Measurements from ENCODE around the gene KLC1.

KLC1 gene

GRCh38 chr14:103743691-103744090 lies 114.7 kb downstream of the KLC1 start:
- TF ChIP-seq SIN3A (IDR thresholded peaks at IDR 0.05; ENCODE audit: borderline replicate concordance, insufficient read depth, low read length) = no peak
- TF ChIP-seq FOXP2 (optimal IDR thresholded peaks at IDR 0.05; ENCODE audit: borderline replicate concordance, extremely low read depth, extremely low read length, insufficient read depth) = no peak
- TF ChIP-seq POLR2AphosphoS5 (IDR thresholded peaks at IDR 0.05; ENCODE audit: low read depth, low read length) = no peak
- TF ChIP-seq, protein P1, sequence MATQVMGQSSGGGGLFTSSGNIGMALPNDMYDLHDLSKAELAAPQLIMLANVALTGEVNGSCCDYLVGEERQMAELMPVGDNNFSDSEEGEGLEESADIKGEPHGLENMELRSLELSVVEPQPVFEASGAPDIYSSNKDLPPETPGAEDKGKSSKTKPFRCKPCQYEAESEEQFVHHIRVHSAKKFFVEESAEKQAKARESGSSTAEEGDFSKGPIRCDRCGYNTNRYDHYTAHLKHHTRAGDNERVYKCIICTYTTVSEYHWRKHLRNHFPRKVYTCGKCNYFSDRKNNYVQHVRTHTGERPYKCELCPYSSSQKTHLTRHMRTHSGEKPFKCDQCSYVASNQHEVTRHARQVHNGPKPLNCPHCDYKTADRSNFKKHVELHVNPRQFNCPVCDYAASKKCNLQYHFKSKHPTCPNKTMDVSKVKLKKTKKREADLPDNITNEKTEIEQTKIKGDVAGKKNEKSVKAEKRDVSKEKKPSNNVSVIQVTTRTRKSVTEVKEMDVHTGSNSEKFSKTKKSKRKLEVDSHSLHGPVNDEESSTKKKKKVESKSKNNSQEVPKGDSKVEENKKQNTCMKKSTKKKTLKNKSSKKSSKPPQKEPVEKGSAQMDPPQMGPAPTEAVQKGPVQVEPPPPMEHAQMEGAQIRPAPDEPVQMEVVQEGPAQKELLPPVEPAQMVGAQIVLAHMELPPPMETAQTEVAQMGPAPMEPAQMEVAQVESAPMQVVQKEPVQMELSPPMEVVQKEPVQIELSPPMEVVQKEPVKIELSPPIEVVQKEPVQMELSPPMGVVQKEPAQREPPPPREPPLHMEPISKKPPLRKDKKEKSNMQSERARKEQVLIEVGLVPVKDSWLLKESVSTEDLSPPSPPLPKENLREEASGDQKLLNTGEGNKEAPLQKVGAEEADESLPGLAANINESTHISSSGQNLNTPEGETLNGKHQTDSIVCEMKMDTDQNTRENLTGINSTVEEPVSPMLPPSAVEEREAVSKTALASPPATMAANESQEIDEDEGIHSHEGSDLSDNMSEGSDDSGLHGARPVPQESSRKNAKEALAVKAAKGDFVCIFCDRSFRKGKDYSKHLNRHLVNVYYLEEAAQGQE (IDR thresholded peaks at IDR 0.05; ENCODE audit: insufficient read depth in 1 of 2, low read depth in 2 of 2, low read length in 2 of 2) = no peak
- TF ChIP-seq TAF1 (IDR thresholded peaks at IDR 0.05; ENCODE audit: borderline replicate concordance, insufficient read depth, low read length) = no peak

- TF ChIP-seq FOXP2 (optimal IDR thresholded peaks at IDR 0.05; ENCODE audit: borderline replicate concordance, extremely low read depth, extremely low read length, insufficient read depth) = no peak
- TF ChIP-seq TAF1 (IDR thresholded peaks at IDR 0.05; ENCODE audit: borderline replicate concordance, insufficient read depth, low read length) = no peak
Measured at GRCh38 chr14:103744621-103745395, 115.8 kb downstream of the KLC1 start.

DNA sequence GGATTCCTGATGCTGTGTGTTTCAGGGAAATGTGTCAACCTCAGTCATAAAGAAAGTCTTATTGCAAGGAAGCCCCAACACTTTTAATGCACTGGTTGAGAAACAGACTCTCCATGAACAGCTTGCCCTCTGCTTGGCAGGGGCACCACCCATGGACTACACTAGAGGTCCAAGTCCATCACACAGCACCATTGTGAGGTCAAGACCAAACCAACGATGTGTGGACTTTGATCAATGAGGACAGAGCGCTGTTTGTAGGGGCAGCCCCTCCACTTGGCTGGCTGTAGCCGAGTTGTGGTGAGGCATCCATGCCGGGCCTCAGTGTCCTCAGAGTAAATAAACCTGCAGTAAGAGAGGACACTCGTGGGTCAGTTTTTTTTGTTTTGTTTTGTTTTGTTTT lies 116.4 kb downstream of the KLC1 start:
- TF ChIP-seq FOXP2 (optimal IDR thresholded peaks at IDR 0.05; ENCODE audit: borderline replicate concordance, extremely low read depth, extremely low read length, insufficient read depth) (no peak), TAF1 (IDR thresholded peaks at IDR 0.05; ENCODE audit: borderline replicate concordance, insufficient read depth, low read length) (no peak), SIN3A (IDR thresholded peaks at IDR 0.05; ENCODE audit: borderline replicate concordance, insufficient read depth, low read length) (no peak), POLR2AphosphoS5 (IDR thresholded peaks at IDR 0.05; ENCODE audit: low read depth, low read length) (no peak)
- TF ChIP-seq, protein P1 (IDR thresholded peaks at IDR 0.05; ENCODE audit: insufficient read depth in 1 of 2, low read depth in 2 of 2, low read length in 2 of 2) = no peak

DNA sequence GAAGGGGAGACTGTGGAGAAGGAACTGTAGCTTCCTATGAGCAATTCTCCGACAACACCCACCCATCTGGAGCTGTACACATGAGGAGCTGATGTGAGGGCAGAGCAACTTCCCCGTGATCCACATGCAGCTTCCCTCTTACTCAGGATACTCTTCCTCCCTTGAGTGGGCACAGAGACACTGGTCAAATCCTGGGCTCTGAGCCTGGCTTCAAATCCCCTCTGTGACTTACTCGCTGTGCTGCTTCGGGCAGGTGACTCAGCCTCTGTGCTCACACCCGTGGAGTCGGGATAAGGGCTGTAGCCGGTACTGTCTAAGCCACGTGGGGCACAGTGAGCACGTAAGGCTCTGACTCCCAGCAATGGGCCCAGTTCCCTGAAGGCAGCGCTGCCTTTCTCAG lies 117.7 kb downstream of the KLC1 start:
- no peak for TF ChIP-seq POLR2AphosphoS5 (IDR thresholded peaks at IDR 0.05; ENCODE audit: low read depth, low read length)
- TF ChIP-seq SIN3A (IDR thresholded peaks at IDR 0.05; ENCODE audit: borderline replicate concordance, insufficient read depth, low read length) = no peak
- TF ChIP-seq FOXP2 (optimal IDR thresholded peaks at IDR 0.05; ENCODE audit: borderline replicate concordance, extremely low read depth, extremely low read length, insufficient read depth) = no peak

- no peak for TF ChIP-seq TAF1 (IDR thresholded peaks at IDR 0.05; ENCODE audit: borderline replicate concordance, insufficient read depth, low read length)
- TF ChIP-seq POLR2AphosphoS5 (IDR thresholded peaks at IDR 0.05; ENCODE audit: low read depth, low read length) = no peak
- no peak for TF ChIP-seq FOXP2 (optimal IDR thresholded peaks at IDR 0.05; ENCODE audit: borderline replicate concordance, extremely low read depth, extremely low read length, insufficient read depth)
- TF ChIP-seq, protein P1 (IDR thresholded peaks at IDR 0.05; ENCODE audit: insufficient read depth in 1 of 2, low read depth in 2 of 2, low read length in 2 of 2) = no peak
- TF ChIP-seq SIN3A (IDR thresholded peaks at IDR 0.05; ENCODE audit: borderline replicate concordance, insufficient read depth, low read length) = no peak
Measured at GRCh38 chr14:103748534-103748857, 119.5 kb downstream of the KLC1 start.

- TF ChIP-seq SIN3A (IDR thresholded peaks at IDR 0.05; ENCODE audit: borderline replicate concordance, insufficient read depth, low read length) = no peak
- TF ChIP-seq, protein P1 (IDR thresholded peaks at IDR 0.05; ENCODE audit: insufficient read depth in 1 of 2, low read depth in 2 of 2, low read length in 2 of 2) = no peak
- no peak for TF ChIP-seq POLR2AphosphoS5 (IDR thresholded peaks at IDR 0.05; ENCODE audit: low read depth, low read length)
- TF ChIP-seq FOXP2 (optimal IDR thresholded peaks at IDR 0.05; ENCODE audit: borderline replicate concordance, extremely low read depth, extremely low read length, insufficient read depth) = no peak
- TF ChIP-seq TAF1 (IDR thresholded peaks at IDR 0.05; ENCODE audit: borderline replicate concordance, insufficient read depth, low read length) = no peak
Measured at GRCh38 chr14:103749452-103749851, 120.4 kb downstream of the KLC1 start.
